ENCODE data around the gene ESRRG.

- TF ChIP-seq EZH2 (IDR thresholded peaks at IDR 0.05; ENCODE audit: insufficient read depth, poor library complexity, severe bottlenecking) (no peak), EZH2phosphoT487 (IDR thresholded peaks at IDR 0.05; ENCODE audit: insufficient read depth, low read depth) (no peak)
These were observed 12.5 kb downstream of the ESRRG start for GRCh38 chr1:216710598-216711333.

All from GM23248 (cell line).